Measurements from ENCODE around the gene SLC16A6.
"Not testable (repeated sequence)": the region's sequence is repeated elsewhere in the genome, so short reads cannot be mapped to it uniquely, and the experiment has no call there.

Gene SLC16A6

GRCh38 chr17:68322630-68323029 lies 31.7 kb upstream of the SLC16A6 start:
- H3K4me2 ChIP-seq (ENCODE audit: low read length), result no peak overlapping the region
- H3K27me3 ChIP-seq (ENCODE audit: control insufficient read depth, insufficient read depth, low read length), result peaks cover 5% of the 10 kb centered on the region
- H3K4me3 ChIP-seq (ENCODE audit: low read length), result no peak overlapping the region
- no peaks in the 10 kb centered on the region for H3K36me3 ChIP-seq (ENCODE audit: insufficient read depth, low read length)
- H3K9ac ChIP-seq (ENCODE audit: low read depth, low read length), result no peak overlapping the region
- H3K9me3 ChIP-seq (replicated peaks; ENCODE audit: low read length), result no peaks in the 10 kb centered on the region
- peaks cover 8% of the 10 kb centered on the region for H3K4me1 ChIP-seq (ENCODE audit: control insufficient read depth, insufficient read depth, low read length)

GRCh38 chr17:68321556-68321954 lies 30.6 kb upstream of the SLC16A6 start:
- H3K4me1 ChIP-seq (ENCODE audit: control insufficient read depth, insufficient read depth, low read length), result peaks cover 8% of the 10 kb centered on the region
- H3K9me3 ChIP-seq (replicated peaks; ENCODE audit: low read length), result no peaks in the 10 kb centered on the region
- no peaks in the 10 kb centered on the region for H3K27me3 ChIP-seq (ENCODE audit: control insufficient read depth, insufficient read depth, low read length)
- H3K9ac ChIP-seq (ENCODE audit: low read depth, low read length), result no peak overlapping the region
- H3K4me2 ChIP-seq (ENCODE audit: low read length), result no peak overlapping the region
- H3K4me3 ChIP-seq (ENCODE audit: low read length), result no peak overlapping the region
- no peaks in the 10 kb centered on the region for H3K36me3 ChIP-seq (ENCODE audit: insufficient read depth, low read length)

GRCh38 chr17:68320943-68321555 lies 30.1 kb upstream of the SLC16A6 start:
- no peaks in the 10 kb centered on the region for H3K36me3 ChIP-seq (ENCODE audit: insufficient read depth, low read length)
- H3K4me2 ChIP-seq (ENCODE audit: low read length), result no peak overlapping the region
- no peaks in the 10 kb centered on the region for H3K27me3 ChIP-seq (ENCODE audit: control insufficient read depth, insufficient read depth, low read length)
- H3K4me1 ChIP-seq (ENCODE audit: control insufficient read depth, insufficient read depth, low read length), result peaks cover 8% of the 10 kb centered on the region
- no peak overlapping the region for H3K9ac ChIP-seq (ENCODE audit: low read depth, low read length)
- H3K4me3 ChIP-seq (ENCODE audit: low read length), result no peak overlapping the region
- H3K9me3 ChIP-seq (replicated peaks; ENCODE audit: low read length), result no peaks in the 10 kb centered on the region

DNA sequence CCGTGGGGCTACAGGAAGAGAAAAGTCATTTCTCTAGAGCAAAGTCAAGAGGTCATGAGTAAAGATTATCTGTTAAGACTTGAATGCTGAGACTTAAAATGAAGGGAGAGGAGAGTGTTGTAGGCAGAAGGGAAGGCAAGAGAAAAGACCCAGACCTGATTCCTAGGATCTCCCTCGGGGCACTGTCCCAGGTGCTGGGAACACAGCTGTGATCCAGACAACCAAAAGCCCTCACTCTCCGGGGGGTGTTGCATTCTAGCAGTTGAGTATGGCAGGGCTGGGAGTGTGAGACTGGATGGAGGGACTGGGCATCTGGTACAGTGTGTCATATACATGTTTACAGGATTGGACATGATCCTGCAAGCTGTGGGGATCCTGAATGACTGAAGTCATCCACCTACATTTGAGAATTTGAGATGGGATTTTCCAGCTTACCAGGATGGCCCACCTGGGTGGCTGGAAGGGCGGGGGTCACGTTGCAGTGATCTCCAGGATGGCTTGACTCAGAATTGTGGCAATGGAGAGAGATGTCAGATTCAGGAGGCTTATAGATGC lies 29.5 kb upstream of the SLC16A6 start:
- H3K4me2 ChIP-seq (ENCODE audit: low read length), result no peak overlapping the region
- H3K4me3 ChIP-seq (ENCODE audit: low read length), result no peak overlapping the region
- H3K9me3 ChIP-seq (replicated peaks; ENCODE audit: low read length), result no peaks in the 10 kb centered on the region
- no peaks in the 10 kb centered on the region for H3K36me3 ChIP-seq (ENCODE audit: insufficient read depth, low read length)
- no peaks in the 10 kb centered on the region for H3K27me3 ChIP-seq (ENCODE audit: control insufficient read depth, insufficient read depth, low read length)
- H3K4me1 ChIP-seq (ENCODE audit: control insufficient read depth, insufficient read depth, low read length), result peaks cover 8% of the 10 kb centered on the region
- H3K9ac ChIP-seq (ENCODE audit: low read depth, low read length), result no peak overlapping the region

- peaks cover 8% of the 10 kb centered on the region for H3K4me1 ChIP-seq (ENCODE audit: control insufficient read depth, insufficient read depth, low read length)
- H3K4me3 ChIP-seq (ENCODE audit: low read length), result no peak overlapping the region
- no peaks in the 10 kb centered on the region for H3K36me3 ChIP-seq (ENCODE audit: insufficient read depth, low read length)
- no peak overlapping the region for H3K9ac ChIP-seq (ENCODE audit: low read depth, low read length)
- H3K9me3 ChIP-seq (replicated peaks; ENCODE audit: low read length), result no peaks in the 10 kb centered on the region
- H3K27me3 ChIP-seq (ENCODE audit: control insufficient read depth, insufficient read depth, low read length), result no peaks in the 10 kb centered on the region
- no peak overlapping the region for H3K4me2 ChIP-seq (ENCODE audit: low read length)
These were observed 28.7 kb upstream of the SLC16A6 start for GRCh38 chr17:68319410-68320162.

- Histone ChIP-seq H3K27me3 (ENCODE audit: control insufficient read depth, insufficient read depth, low read length) (no peaks in the 10 kb centered on the region), H3K9me3 (replicated peaks; ENCODE audit: low read length) (no peaks in the 10 kb centered on the region), H3K4me3 (ENCODE audit: low read length) (no peak overlapping the region), H3K4me2 (ENCODE audit: low read length) (no peak overlapping the region), H3K9ac (ENCODE audit: low read depth, low read length) (no peak overlapping the region), H3K4me1 (ENCODE audit: control insufficient read depth, insufficient read depth, low read length) (peaks cover 9% of the 10 kb centered on the region), H3K36me3 (ENCODE audit: insufficient read depth, low read length) (no peaks in the 10 kb centered on the region)
These were observed 27.4 kb upstream of the SLC16A6 start for GRCh38 chr17:68318103-68318991.

- Histone ChIP-seq H3K9ac (ENCODE audit: low read depth, low read length) (no peak overlapping the region), H3K4me2 (ENCODE audit: low read length) (no peak overlapping the region), H3K36me3 (ENCODE audit: insufficient read depth, low read length) (no peaks in the 10 kb centered on the region), H3K27me3 (ENCODE audit: control insufficient read depth, insufficient read depth, low read length) (no peaks in the 10 kb centered on the region), H3K4me1 (ENCODE audit: control insufficient read depth, insufficient read depth, low read length) (peaks cover 18% of the 10 kb centered on the region), H3K4me3 (ENCODE audit: low read length) (no peak overlapping the region), H3K9me3 (replicated peaks; ENCODE audit: low read length) (no peaks in the 10 kb centered on the region)
These were observed 26.5 kb upstream of the SLC16A6 start for GRCh38 chr17:68317458-68317857.

- no peak overlapping the region for H3K4me3 ChIP-seq (ENCODE audit: low read length)
- H3K4me2 ChIP-seq (ENCODE audit: low read length), result no peak overlapping the region
- peaks cover 24% of the 10 kb centered on the region for H3K4me1 ChIP-seq (ENCODE audit: control insufficient read depth, insufficient read depth, low read length)
- no peak overlapping the region for H3K9ac ChIP-seq (ENCODE audit: low read depth, low read length)
- H3K9me3 ChIP-seq (replicated peaks; ENCODE audit: low read length), result no peaks in the 10 kb centered on the region
- H3K36me3 ChIP-seq (ENCODE audit: insufficient read depth, low read length), result no peaks in the 10 kb centered on the region
- no peaks in the 10 kb centered on the region for H3K27me3 ChIP-seq (ENCODE audit: control insufficient read depth, insufficient read depth, low read length)
These were observed 25.0 kb upstream of the SLC16A6 start for GRCh38 chr17:68315930-68316329.

DNA sequence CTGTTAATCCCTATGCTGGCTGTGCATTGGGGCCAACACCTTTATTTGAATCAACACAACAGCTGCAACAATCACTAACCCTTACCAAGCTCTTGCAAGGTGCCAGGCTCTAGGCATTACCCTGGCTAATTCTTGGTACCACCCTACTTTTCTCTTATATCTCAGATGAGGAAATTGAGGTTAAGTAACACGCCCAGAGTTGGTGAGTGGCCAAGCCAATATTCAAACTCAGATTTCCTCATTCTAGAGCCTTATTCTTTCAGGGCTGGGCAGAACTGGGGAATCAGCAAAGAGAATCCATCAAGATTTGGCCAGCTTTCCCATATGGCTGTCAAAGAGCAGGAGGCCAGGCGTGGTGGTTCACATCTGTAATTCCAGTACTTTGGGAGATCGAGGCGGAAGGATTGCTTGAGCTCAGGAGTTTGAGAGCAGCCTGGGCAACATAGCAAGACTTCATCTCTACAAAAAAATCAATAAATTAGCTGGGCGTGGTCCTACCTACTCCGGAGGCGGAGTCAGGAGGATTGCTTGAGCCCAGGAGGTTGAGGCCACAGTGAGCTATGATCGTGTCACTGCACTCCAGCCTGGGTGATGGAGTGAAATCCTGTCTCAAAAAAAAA lies 24.1 kb upstream of the SLC16A6 start:
- Histone ChIP-seq H3K9me3 (replicated peaks; ENCODE audit: low read length) (no peaks in the 10 kb centered on the region), H3K4me3 (ENCODE audit: low read length) (no peak overlapping the region), H3K4me2 (ENCODE audit: low read length) (no peak overlapping the region), H3K27me3 (ENCODE audit: control insufficient read depth, insufficient read depth, low read length) (no peaks in the 10 kb centered on the region), H3K4me1 (ENCODE audit: control insufficient read depth, insufficient read depth, low read length) (peaks cover 24% of the 10 kb centered on the region), H3K9ac (ENCODE audit: low read depth, low read length) (no peak overlapping the region), H3K36me3 (ENCODE audit: insufficient read depth, low read length) (no peaks in the 10 kb centered on the region)

- H3K36me3 ChIP-seq (ENCODE audit: insufficient read depth, low read length), result no peaks in the 10 kb centered on the region
- no peak overlapping the region for H3K4me2 ChIP-seq (ENCODE audit: low read length)
- no peak overlapping the region for H3K4me3 ChIP-seq (ENCODE audit: low read length)
- no peaks in the 10 kb centered on the region for H3K27me3 ChIP-seq (ENCODE audit: control insufficient read depth, insufficient read depth, low read length)
- H3K9me3 ChIP-seq (replicated peaks; ENCODE audit: low read length), result no peaks in the 10 kb centered on the region
- H3K9ac ChIP-seq (ENCODE audit: low read depth, low read length), result no peak overlapping the region
- H3K4me1 ChIP-seq (ENCODE audit: control insufficient read depth, insufficient read depth, low read length), result peaks cover 16% of the 10 kb centered on the region
These were observed 19.2 kb upstream of the SLC16A6 start for GRCh38 chr17:68310152-68310551.

DNA sequence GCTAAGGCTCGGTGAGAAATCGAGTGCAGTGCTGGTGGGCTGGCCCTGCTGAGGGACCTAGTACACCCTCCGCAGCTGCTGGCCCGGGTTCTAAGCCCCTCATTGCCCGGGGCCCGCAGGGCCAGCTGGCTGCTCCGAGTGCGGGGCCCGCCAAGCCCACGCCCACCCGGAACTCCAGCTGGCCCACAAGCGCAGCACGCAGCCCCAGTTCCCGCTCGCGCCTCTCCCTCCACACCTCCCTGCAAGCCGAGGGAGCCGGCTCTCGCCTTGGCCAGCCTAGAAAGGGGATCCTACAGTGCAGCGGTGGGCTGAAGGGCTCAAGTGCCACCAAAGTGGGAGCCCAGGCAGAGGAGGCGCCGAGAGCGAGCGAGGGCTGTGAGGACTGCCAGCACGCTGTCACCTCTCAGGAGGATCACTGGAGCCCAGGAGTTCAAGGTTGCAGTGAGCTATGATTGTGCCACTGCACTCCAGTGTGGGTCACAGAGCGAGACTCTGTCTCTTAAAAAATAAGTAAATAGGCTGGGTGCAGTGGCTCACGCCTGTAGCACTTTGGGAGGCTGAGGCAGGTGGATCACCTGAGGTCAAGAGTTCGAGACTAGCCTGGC lies 18.2 kb upstream of the SLC16A6 start:
- not testable (repeated sequence) for H3K9ac ChIP-seq (ENCODE audit: low read depth, low read length); H3K27me3 ChIP-seq (ENCODE audit: control insufficient read depth, insufficient read depth, low read length); H3K4me2 ChIP-seq (ENCODE audit: low read length); H3K9me3 ChIP-seq (replicated peaks; ENCODE audit: low read length); H3K4me3 ChIP-seq (ENCODE audit: low read length); H3K36me3 ChIP-seq (ENCODE audit: insufficient read depth, low read length)
- H3K4me1 ChIP-seq (ENCODE audit: control insufficient read depth, insufficient read depth, low read length), result peaks cover 16% of the 10 kb centered on the region
